Left ventricle myocardium superior (tissue), 1 donor: ENCODE results near the gene TEX261. TPM values are rescaled to one million over a fixed set of nuclear protein-coding genes. Genes with fewer than 3 reads are reported as not detected.
"Not testable (repeated sequence)": the region's sequence is repeated elsewhere in the genome, so short reads cannot be mapped to it uniquely, and the experiment has no call there.

Experiments used
- ATAC-seq: fragments of 200-7000 bp; cut with Tn5 transposase; one replicate; pipeline ENCODE4 v1.9.1; 2020; ENCODE audit warnings: mild to moderate bottlenecking, moderate library complexity
- DNase-seq: peaks from one replicate; pipeline ENCODE4 v3.0.0-alpha.2; 2020
- intact Hi-C: fragments of 100-400 bp; cut with micrococcal nuclease; formaldehyde crosslinking; loops from one replicate; pipeline ENCODE4 v1.11.0; 2022
- long read RNA-seq: library from polyadenylated mRNA; unstranded; transcript quantifications from one replicate; pipeline ENCODE4 v2.0.0, GENCODE V29; 2021
- total RNA-seq: library from RNA; stranded (reverse); fragmentation: NEBNext Ultra II Directional; extraction: Animal tissue kit (Norgen Biotek cat#: 25700); gene quantifications from one replicate; pipeline ENCODE4 v1.2.1, GENCODE V29; 2021
- donor health status: DM: no; HTN: yes; CAD: no; lungs with severe emphysema.

Gene TEX261
- total RNA-seq = 50.4 TPM
- long read RNA-seq, transcript TEX261-201 (6 exons, 3,441 nt) = major isoform, 18 of 39 reads
- long read RNA-seq, partial matches to known transcripts = 0 of 39 reads
- long read RNA-seq, other reads (novel, unspliced or antisense) = 19 of 39 reads

DNA sequence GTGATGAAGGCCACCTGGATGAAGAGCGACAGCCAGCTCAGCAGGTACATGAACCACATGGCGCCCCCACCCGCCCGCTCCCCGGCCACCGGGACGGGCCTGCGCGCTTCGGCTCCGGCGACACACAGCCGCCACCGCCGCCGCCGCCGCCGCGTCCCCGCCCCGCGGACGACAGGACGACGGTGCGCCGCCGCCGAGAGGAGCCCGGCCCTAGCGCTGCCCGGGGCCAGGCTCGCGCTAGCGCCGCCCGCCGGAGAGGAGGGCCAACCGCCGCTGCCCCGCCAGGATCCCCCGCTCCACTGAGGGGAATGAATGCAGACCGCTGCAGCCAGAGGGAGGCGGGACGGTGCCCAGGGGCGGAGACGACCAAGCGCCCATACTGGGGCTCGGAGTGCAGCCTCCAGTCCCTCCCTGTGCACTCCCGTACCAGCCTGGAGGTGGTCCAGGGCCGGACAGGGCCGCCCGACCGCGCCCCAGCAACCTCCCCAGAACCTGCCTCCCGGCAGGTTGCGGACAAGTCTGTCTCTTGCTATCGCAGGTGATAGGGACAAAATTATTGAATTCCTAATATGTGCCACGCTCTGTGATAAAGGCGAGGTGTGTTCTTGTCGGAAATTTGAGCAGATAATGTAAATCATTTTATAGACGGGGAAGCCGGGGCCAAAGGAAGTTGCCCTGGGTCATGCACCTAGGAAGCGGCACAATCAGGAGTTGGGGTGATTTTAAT is at the start of gene TEX261:
Gene TEX261, minus strand, starts transcription at position 175 of the 727 bp plus-strand sequence. Its CDS starts 116 bp downstream, at position 59.
- ATAC-seq = peak; percentile 99
- intact Hi-C loops = no loop called here

GRCh38 chr2:71043531-71044407 is 49.1 kb upstream of the TEX261 start:
- intact Hi-C loops = no loop called here
- DNase-seq (no peak), ATAC-seq (no peak)

More for the DNA sequence above, at the start of gene TEX261:
- DNase-seq = peak; percentile 94

- DNase-seq = no peak
- ATAC-seq = no peak
These were observed 47.6 kb upstream of the TEX261 start for GRCh38 chr2:71042287-71042686.

DNA sequence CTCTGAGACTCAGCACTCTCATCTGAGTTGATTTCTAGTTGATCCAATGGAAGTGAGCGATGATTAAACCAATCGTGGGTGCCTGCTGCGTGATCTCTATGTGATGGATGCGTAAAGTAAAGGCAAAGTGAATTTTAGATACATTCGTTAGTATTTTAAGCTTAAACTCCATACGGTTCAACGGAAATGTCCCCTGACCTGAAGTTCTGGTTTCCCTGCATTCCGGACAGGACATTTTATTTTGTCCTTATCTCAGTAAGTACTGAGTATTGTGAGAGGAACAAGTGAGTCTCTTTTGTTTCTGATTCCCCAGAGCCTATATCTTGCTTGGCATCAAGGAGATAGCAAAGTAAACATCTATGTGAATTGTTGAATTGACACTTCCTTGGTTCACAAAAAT is 41.6 kb upstream of the TEX261 start:
- ATAC-seq, intact Hi-C loops, DNase-seq: not testable (repeated sequence)

More at GRCh38 chr2:71042287-71042686, 47.6 kb upstream of the TEX261 start:
- intact Hi-C loops = no loop called here

DNA sequence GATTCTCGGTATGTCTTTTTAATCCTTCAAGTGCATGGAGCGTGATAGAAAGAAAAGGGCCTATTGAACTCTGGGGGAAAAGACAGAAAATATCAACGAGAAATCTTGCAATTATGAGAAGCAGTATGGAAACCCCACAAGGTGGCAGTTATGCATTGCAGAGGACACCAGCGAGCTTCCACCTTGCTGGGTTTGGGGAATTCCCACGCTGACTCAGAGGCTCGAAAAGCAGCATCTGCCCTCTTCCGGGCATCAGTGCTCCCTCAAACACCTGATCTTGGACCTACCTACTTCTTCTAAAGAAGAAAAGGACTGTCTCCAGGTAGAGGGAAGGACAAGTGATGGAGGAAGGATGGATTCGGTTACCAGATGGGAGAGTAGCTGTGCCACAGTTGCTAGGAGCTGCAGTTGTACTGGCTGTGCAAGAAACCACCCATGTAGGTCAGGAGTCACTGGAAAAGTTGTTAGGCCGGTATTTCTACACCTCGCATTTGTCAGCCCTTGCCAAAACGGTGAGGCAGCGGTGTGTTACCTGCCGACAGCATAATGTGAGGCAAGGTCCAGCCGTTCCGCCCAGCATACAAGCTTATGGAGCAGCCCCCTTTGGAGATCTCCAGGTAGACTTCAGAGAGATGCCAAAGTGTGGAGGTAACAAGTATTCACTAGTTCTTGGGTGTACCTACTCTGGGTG is 29.0 kb upstream of the TEX261 start:
- intact Hi-C loops, ATAC-seq, DNase-seq: not testable (repeated sequence)

DNA sequence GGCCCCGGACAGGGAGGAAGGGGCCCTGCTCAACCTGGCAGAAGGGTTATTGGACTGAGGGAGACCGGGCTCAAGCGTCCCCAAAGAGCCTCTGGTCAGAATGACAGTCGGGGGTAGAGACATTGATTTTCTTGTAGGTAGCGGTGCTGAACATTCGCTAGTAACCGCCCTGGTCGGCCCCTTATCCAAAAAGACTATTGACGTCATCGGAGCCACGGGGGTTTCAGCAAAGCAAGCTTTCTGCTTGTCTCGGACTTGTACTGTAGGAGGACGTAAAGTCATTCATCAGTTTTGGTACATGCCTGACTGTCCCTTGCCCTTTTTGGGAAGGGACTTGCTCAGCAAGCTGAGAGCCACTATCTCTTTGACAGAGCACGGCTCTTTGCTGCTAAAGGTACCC is 26.7 kb upstream of the TEX261 start:
- DNase-seq, intact Hi-C loops, ATAC-seq: not testable (repeated sequence)

DNA sequence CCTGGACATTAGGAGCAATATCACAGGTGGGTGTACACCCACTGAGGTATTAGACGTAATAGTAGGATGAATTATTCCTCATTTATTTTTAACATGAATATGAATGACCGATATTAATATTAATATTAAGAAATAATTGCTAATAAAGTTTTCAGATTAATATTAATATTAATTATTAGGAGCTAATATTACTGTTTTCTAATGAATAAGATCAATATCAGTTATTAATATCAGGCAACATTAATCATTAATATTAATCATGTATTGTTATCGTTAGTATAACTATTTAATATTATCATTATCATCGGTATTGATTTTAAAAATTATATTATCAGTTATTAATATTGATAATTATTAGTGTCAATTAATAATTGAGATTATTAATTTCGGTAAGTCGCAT is 25.3 kb upstream of the TEX261 start:
- intact Hi-C loops, ATAC-seq, DNase-seq: not testable (repeated sequence)

- DNase-seq = no peak
- intact Hi-C loops = no loop called here
- no peak for ATAC-seq
These were observed 24.0 kb upstream of the TEX261 start for GRCh38 chr2:71018625-71019024.

DNA sequence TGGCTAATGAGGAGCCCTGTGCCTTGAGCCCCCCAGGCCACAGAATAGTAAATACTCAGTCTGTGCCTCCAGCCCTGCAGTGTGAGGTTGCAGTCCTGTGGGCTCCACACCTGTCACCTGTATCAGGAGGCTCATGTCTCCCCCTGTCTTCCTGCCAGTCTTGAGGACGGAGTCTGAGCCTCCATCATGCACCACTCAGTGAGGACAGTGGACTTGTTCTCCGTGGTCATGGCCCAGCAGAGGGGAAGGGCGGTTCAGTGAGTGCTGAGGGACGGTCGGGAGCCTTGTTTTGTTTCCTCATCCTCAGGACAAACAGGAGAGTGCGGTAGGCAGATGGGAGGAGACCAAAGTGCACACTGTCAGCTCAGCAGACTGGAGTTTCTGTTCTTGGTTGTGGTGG is 17.1 kb upstream of the TEX261 start:
- DNase-seq, intact Hi-C loops, ATAC-seq: not testable (repeated sequence)

DNA sequence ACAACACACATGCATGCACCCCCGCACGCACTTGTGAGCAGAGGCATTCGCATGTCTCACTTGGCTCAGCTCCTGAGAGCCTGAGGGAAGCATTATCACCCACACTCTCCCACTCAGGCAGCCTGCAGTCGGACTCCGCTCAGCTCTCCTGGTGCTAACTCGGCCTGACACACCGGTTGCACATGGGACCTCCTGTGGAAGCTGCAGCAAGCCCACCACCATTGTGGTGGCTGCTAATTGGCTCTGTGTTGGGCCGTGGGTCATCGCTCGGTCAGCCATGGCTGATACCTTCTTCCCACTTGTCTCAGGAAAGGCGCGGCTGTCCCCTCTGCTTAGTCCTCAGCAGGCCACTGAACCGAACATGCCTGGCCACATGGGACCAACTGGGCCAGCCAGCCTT is 13.7 kb upstream of the TEX261 start:
- intact Hi-C loops = no loop called here
- ATAC-seq (no peak), DNase-seq (no peak)

DNA sequence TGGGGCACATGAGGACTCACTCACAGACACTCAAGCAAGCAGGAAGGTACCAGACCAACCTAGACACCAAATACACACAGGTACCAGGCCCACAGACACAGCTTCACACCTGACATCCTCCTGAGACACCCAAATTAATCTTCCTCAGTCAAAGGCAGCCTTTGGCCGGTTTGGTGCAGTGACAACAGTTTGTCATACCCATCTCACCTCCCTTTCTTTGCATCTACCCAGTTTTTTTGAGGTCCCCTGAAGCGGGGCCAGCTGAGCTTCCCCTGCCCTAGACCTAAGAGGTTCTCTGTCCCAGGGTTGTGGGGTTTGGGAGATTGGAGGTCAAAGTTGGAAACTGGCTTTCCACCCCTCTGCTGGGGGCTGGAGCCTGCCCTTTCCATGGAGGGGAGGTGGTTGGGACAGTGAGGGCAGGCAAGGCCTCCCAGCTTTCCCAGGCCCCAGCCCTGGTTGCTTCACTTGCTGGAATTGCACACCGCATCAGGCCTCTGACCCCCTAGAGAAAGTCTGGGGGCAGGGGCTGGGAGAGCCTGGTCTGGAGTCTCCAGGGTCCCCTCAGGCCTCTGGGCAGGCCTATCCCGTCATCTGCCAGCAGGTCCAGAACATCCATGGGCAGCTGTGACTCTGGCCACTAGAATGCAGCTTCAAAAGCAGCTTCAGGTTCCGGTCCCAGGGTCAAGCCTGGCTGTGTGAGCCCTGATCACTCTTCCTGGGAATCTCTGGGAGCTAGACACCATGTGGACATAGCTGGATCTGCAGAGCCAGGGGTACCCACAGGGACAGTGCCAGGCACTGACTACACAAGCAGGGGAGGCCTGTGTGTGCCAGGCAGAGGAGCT is 12.5 kb upstream of the TEX261 start:
- intact Hi-C loops = no loop called here
- no peak for DNase-seq
- ATAC-seq = no peak

DNA sequence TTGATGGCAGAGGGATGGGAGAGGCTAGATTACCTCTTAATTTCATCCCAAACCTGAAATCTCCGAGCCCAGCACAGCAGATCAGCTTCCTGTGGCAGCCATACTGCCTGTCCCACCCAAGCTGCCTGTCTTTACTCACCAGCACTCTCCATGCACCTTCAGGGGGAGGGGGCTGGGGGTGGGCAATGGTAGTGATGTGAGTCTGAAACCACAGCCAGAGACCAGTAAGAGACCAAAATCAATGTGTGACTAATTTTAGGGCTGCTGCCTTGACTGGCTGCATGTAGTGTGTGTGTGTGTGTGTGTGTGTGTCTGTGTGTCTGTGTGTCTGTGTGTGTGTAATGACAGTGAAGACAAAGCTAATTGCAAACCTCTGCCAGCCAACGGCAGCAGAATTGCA is 11.7 kb upstream of the TEX261 start:
- ATAC-seq (no peak), DNase-seq (no peak)
- intact Hi-C loops = no loop called here

DNA sequence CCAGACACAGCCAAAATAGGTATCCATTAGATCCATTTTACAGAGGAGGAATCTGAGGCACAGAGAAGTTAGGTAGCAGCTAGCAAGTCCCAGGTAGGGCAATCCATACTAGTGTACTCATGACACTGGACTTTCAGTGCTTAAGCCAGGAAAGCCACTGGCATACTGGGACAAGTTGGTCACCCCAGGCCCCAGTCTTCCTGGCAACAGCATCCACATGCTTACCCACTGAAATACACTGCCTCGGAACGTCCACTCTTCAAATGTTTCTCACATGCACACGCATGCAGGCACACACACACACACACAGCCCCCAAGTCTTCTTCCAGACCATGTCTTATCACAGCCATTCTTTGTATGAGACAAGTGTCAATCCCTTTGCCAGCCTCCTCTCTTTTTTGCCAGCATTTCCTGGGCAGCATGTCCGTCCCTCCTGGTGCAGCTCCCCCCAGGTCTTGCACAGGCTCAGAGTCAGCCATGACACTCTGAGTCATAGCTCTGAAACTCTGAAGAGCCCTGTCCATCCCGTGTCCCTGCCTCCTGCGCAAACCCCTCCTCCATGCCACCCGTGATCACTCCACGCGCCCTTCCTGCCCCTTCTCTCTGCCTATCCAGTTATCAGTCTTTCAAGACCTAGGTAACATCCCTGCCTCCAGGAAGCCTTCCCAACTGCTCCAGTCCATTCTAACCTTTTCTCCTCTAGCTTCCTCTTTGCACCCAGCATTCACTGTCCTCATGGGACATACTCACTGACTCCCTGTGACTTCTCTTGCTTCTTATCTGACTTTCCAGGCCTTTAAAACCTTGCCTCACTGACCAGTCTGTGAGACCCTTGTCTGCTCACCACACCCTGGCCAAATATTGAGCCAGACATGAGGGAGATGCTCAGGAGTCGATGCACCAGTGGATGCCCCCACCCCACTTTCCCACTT is 10.9 kb upstream of the TEX261 start:
- ATAC-seq (no peak), DNase-seq (no peak)
- intact Hi-C loops = no loop called here

- intact Hi-C loops = no loop called here
- ATAC-seq (no peak), DNase-seq (no peak)
These were observed 10.2 kb upstream of the TEX261 start for GRCh38 chr2:71004857-71005256.

DNA sequence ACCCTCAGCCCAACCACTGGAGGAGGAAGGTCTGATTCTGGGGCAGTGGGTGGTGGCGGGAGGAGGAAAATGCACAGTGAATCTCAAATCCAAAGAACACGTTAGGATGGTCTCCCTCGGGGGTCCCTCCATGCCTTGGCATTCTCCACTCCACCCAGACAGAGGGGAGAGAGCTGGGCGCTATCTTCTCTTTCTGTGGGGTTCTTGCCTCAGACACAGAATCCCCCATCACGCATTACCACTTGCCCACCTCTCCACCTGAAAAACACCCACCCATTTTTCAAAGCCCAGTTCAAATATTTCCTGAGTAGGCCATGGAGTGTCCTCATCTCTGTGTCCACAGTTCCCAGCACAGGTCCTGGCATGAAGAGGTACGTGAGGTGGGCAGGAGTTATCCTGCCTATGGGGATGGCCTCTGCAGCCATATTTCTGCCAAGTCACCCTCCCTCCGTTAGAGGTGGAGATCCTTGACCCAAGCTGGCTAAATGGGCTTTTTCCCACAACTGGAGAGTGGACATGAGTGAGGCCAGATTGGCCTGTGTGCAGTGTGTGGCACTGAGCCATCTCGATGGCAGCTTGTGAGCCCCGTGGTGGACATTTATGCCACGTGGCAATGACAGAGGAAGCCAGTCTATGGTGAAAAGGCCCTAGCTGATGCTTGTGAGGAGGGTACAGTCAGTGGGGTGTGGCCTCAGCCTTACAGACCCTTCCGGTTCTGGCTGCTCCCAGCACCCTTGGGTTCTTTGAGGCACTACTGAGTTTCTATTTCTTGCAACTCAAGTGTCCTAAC is 9.5 kb upstream of the TEX261 start:
- ATAC-seq (no peak), DNase-seq (no peak)
- intact Hi-C loops = no loop called here

DNA sequence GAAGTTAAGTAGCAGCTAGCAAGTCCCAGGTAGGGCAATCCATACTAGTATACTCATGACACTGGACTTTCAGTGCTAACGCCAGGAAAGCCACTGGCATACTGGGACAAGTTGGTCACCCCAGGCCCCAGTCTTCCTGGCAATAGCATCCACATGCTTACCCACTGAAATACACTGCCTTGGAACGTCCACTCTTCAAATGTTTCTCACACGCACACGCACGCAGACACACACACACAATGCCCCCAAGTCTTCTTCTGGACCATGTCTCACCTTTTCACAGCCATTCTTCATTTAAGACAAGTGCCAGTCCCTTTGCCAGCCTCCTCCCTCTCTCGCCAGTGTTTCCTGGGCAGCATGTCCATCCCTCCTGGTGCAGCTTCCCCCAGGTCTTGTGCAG is 8.7 kb upstream of the TEX261 start:
- intact Hi-C loops = no loop called here
- ATAC-seq (no peak), DNase-seq (no peak)
